Measurements from ENCODE around the gene KHDC1.

The KHDC1 gene

DNA sequence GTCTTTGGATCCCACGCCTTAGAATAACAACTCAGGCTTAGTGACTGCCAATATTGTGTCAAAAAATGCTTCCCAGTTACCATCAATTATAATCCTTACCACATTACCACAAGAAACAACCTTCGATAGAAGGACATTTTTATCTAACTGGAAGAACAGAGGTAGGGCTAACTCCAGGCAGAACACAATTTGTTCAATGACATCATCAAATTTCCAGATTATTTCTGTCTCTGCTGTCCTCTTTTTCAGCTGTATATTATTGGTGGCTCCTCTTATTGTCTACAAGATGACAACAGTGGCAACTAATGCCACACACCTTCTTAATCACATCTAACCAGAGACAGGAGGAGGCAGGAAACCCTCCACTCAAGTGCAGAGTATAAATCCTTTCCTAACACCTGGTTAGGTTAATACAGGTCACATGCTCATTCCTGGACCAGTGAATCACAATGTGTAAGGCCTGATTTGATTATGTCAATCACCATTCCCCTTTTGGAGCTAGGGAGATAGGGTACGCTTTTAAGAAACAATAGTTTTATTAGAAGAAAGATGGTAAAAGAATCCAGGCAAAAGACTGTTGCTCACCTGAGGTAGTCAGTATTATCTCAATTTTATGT, 55.7 kb downstream of the KHDC1 start:
- no peak overlapping the region for H3K4me3 ChIP-seq (ENCODE audit: low read length)
- no peak overlapping the region for H3K27ac ChIP-seq (ENCODE audit: low read length)
- H2AFZ ChIP-seq (ENCODE audit: low read depth, low read length) = no peak overlapping the region

DNA sequence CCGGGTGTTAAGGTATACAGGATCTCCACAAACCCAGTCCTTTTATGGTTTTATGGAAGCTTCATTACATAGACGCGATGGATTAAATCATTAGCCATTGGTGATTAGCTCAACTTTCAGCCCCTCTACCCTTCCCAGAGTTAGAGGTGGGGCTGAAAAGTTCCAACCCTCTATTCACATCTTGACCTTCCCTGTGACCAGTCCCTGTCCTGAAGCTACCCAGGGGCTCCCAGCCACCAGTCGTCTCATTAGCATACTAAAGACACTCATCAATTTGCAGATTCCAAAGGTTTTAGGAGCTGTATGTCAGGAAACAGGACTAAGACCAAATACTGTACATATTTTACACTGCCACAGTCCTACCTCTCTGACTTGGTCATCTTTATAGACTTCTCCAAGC, 58.7 kb downstream of the KHDC1 start:
- Histone ChIP-seq H3K4me2 (ENCODE audit: low read length) (no peak overlapping the region), H3K79me2 (ENCODE audit: low read length) (no peaks in the 10 kb centered on the region), H3K4me3 (ENCODE audit: low read length) (no peak overlapping the region), H2AFZ (ENCODE audit: low read depth, low read length) (no peak overlapping the region), H3K9ac (ENCODE audit: low read length) (no peak overlapping the region), H3K36me3 (replicated peaks; ENCODE audit: low read depth, low read length) (no peaks in the 10 kb centered on the region), H3K9me3 (ENCODE audit: insufficient read depth, low read length) (no peaks in the 10 kb centered on the region), H3K27ac (ENCODE audit: low read length) (no peak overlapping the region), H3K4me1 (ENCODE audit: low read length) (no peaks in the 10 kb centered on the region), H4K20me1 (ENCODE audit: insufficient read depth, low read length) (no peaks in the 10 kb centered on the region), H3K27me3 (ENCODE audit: low read depth, low read length) (no peaks in the 10 kb centered on the region)
- TF ChIP-seq, protein P1, sequence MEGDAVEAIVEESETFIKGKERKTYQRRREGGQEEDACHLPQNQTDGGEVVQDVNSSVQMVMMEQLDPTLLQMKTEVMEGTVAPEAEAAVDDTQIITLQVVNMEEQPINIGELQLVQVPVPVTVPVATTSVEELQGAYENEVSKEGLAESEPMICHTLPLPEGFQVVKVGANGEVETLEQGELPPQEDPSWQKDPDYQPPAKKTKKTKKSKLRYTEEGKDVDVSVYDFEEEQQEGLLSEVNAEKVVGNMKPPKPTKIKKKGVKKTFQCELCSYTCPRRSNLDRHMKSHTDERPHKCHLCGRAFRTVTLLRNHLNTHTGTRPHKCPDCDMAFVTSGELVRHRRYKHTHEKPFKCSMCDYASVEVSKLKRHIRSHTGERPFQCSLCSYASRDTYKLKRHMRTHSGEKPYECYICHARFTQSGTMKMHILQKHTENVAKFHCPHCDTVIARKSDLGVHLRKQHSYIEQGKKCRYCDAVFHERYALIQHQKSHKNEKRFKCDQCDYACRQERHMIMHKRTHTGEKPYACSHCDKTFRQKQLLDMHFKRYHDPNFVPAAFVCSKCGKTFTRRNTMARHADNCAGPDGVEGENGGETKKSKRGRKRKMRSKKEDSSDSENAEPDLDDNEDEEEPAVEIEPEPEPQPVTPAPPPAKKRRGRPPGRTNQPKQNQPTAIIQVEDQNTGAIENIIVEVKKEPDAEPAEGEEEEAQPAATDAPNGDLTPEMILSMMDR (IDR thresholded peaks at IDR 0.05; ENCODE audit: low read depth, low read length) = no peak
- no peak for TF ChIP-seq EZH2phosphoT487 (IDR thresholded peaks at IDR 0.05; ENCODE audit: low read depth)

More for the DNA sequence above, 55.7 kb downstream of the KHDC1 start:
- Histone ChIP-seq H3K27me3 (ENCODE audit: low read depth, low read length) (no peaks in the 10 kb centered on the region), H4K20me1 (ENCODE audit: insufficient read depth, low read length) (no peaks in the 10 kb centered on the region), H3K9ac (ENCODE audit: low read length) (no peak overlapping the region), H3K4me2 (ENCODE audit: low read length) (no peak overlapping the region), H3K4me1 (ENCODE audit: low read length) (no peaks in the 10 kb centered on the region), H3K9me3 (ENCODE audit: insufficient read depth, low read length) (no peaks in the 10 kb centered on the region), H3K36me3 (replicated peaks; ENCODE audit: low read depth, low read length) (no peaks in the 10 kb centered on the region), H3K79me2 (ENCODE audit: low read length) (no peaks in the 10 kb centered on the region)
- TF ChIP-seq, protein P1 (IDR thresholded peaks at IDR 0.05; ENCODE audit: low read depth, low read length) = no peak
- no peak for TF ChIP-seq EZH2phosphoT487 (IDR thresholded peaks at IDR 0.05; ENCODE audit: low read depth)

DNA sequence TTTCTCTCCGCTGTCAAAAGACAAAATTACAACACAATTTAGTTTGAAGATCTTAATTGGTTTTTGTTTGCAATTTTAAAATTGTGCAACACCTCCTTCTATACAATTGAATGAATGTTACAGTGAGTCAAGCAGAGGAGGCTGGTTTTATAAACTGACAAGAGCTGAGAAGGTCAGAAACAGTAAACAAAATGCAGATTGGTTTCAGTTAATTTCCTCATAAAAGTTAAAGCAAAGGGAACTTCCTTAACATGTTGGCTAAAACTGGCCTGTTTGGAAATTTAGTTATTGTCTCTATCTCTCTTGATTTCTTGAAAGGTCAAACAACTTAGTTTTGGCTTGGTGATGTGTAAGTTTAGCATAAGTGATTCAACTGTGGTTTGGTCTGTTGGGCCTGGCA, 59.9 kb downstream of the KHDC1 start:
- no peaks in the 10 kb centered on the region for H3K4me1 ChIP-seq (ENCODE audit: low read length)

DNA sequence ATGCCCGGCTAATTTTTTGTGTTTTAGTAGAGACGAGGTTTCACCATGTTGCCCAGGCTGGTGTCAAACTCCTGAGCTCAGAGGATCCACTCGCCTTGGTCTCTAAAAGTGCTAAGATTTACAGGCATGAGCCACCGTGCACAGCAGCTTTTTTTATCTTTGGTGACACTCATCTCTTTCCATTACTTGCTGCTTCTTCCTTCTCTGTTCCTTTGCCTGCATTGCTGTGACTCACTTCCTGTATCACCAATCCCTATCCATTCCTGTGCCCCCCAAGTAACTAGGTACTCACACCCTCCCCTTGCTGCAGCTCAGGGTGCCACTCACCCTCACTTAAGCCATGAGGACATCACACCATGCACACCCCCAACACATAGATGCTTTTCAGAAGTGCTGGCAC, 62.3 kb downstream of the KHDC1 start:
- no peaks in the 10 kb centered on the region for H4K20me1 ChIP-seq (ENCODE audit: insufficient read depth, low read length)
- H3K79me2 ChIP-seq (ENCODE audit: low read length) = no peaks in the 10 kb centered on the region
- no peaks in the 10 kb centered on the region for H3K9me3 ChIP-seq (ENCODE audit: insufficient read depth, low read length)
- no peak overlapping the region for H3K4me2 ChIP-seq (ENCODE audit: low read length)
- H3K4me3 ChIP-seq (ENCODE audit: low read length) = no peak overlapping the region
- no peaks in the 10 kb centered on the region for H3K27me3 ChIP-seq (ENCODE audit: low read depth, low read length)
- H2AFZ ChIP-seq (ENCODE audit: low read depth, low read length) = no peak overlapping the region
- no peaks in the 10 kb centered on the region for H3K4me1 ChIP-seq (ENCODE audit: low read length)
- H3K36me3 ChIP-seq (replicated peaks; ENCODE audit: low read depth, low read length) = no peaks in the 10 kb centered on the region
- no peak overlapping the region for H3K27ac ChIP-seq (ENCODE audit: low read length)
- TF ChIP-seq EZH2phosphoT487 (IDR thresholded peaks at IDR 0.05; ENCODE audit: low read depth) = no peak
- TF ChIP-seq, protein P1 (IDR thresholded peaks at IDR 0.05; ENCODE audit: low read depth, low read length) = no peak
- no peak overlapping the region for H3K9ac ChIP-seq (ENCODE audit: low read length)

More for the DNA sequence above, 59.9 kb downstream of the KHDC1 start:
- no peak overlapping the region for H3K27ac ChIP-seq (ENCODE audit: low read length)
- H3K79me2 ChIP-seq (ENCODE audit: low read length) = no peaks in the 10 kb centered on the region
- no peaks in the 10 kb centered on the region for H4K20me1 ChIP-seq (ENCODE audit: insufficient read depth, low read length)
- TF ChIP-seq, protein P1 (IDR thresholded peaks at IDR 0.05; ENCODE audit: low read depth, low read length) = no peak
- no peak for TF ChIP-seq EZH2phosphoT487 (IDR thresholded peaks at IDR 0.05; ENCODE audit: low read depth)
- no peaks in the 10 kb centered on the region for H3K9me3 ChIP-seq (ENCODE audit: insufficient read depth, low read length)
- H3K4me3 ChIP-seq (ENCODE audit: low read length) = no peak overlapping the region
- H3K36me3 ChIP-seq (replicated peaks; ENCODE audit: low read depth, low read length) = no peaks in the 10 kb centered on the region
- no peaks in the 10 kb centered on the region for H3K27me3 ChIP-seq (ENCODE audit: low read depth, low read length)
- no peak overlapping the region for H3K9ac ChIP-seq (ENCODE audit: low read length)
- no peak overlapping the region for H2AFZ ChIP-seq (ENCODE audit: low read depth, low read length)
- no peak overlapping the region for H3K4me2 ChIP-seq (ENCODE audit: low read length)
